T-helper 17 cell (primary cell): ENCODE measurements around the gene PLXNC1. TPM values are rescaled to one million over a fixed set of nuclear protein-coding genes. Genes with fewer than 3 reads are reported as not detected.

Experiments used
- ATAC-seq: fragments of 150-1000 bp; cut with Tn5 transposase; 2 replicates; pipeline ENCODE4 v1.10.0; 2021; ENCODE audit warnings: mild to moderate bottlenecking, moderate library complexity
- DNase-seq, 3 donors: peaks; one replicate each; pipeline versions ENCODE4 v3.0.0 to v3.0.0-alpha.2; 2020 to 2021
- H3K9me3 ChIP-seq: one replicate; pipeline ENCODE4 v1.7.0; 2013; ENCODE audit warnings: low read length, mild to moderate bottlenecking; ENCODE audit not compliant: control insufficient read depth, poor library complexity, severe bottlenecking
- H3K27ac Mint-ChIP-seq: one replicate; pipeline ENCODE4 v1.8.0; 2022; ENCODE audit warnings: mild to moderate bottlenecking, moderate library complexity, mixed read lengths
- H3K27me3 Mint-ChIP-seq: one replicate; pipeline ENCODE4 v1.8.0; 2022; ENCODE audit warnings: mixed read lengths
- H3K36me3 Mint-ChIP-seq: one replicate; pipeline ENCODE4 v1.8.0; 2022; ENCODE audit warnings: low read depth, mixed read lengths
- H3K4me1 Mint-ChIP-seq: one replicate; pipeline ENCODE4 v1.8.0; 2022; ENCODE audit warnings: mild to moderate bottlenecking, mixed read lengths
- H3K4me3 Mint-ChIP-seq: one replicate; pipeline ENCODE4 v1.8.0; 2022; ENCODE audit warnings: mild to moderate bottlenecking, moderate library complexity, mixed read lengths
- total RNA-seq, 4 donors: library from RNA in 2 of 4; stranded (reverse) in 2 of 4; gene quantifications; one replicate each; pipeline ENCODE4 v1.2.3 and lab custom pipeline; 2022 to 2026

PLXNC1 gene
- total RNA-seq, 2 donors from 2014 or later, result 26.5 to 30.6 TPM

DNA sequence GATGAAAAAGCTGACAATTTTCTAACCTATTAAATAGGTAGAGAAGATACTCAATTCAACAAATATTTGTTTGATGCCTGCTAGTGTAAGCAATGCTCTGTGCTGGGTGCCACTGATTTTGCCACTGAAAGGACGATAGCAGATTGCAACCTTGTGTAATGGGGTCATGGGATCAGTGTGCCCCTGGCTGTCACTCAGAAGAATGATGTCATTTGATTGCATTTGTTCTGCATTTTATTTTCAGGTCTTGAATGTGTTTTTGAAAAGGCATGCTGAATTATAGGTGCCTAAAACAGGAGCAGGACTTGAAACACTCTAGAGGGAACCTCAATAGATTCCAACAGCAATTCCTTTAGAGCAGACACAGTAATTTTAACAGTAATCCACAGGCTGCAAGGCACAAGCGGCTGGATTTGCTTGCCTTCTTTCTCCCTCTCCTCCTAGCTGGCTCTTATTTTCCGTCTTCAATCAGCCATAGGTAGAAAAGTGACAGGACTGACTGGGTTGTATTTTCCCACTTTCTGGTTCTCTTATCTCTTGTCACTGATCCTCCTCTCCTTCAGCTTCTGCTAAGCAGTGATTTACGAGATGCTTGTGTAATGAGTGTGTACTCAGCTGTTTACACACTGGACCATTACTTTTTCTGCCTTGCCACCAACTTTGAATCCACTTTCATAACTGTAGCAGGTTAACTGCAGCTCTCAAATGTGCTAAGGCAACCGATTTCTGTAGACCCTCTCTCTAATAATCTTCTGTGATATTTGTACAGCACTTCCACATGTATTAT is 4.1 kb downstream of the PLXNC1 start:
- H3K9me3 ChIP-seq, result no peaks in the 10 kb centered on the region
- no peak for ATAC-seq
- Mint-ChIP-seq H3K36me3 (no peaks in the 10 kb centered on the region), H3K4me1 (peaks cover 36% of the 10 kb centered on the region), H3K27me3 (no peaks in the 10 kb centered on the region), H3K4me3 (peak overlapping the region; percentile 63), H3K27ac (peak overlapping the region; percentile 53)
- DNase-seq, result no peak

DNA sequence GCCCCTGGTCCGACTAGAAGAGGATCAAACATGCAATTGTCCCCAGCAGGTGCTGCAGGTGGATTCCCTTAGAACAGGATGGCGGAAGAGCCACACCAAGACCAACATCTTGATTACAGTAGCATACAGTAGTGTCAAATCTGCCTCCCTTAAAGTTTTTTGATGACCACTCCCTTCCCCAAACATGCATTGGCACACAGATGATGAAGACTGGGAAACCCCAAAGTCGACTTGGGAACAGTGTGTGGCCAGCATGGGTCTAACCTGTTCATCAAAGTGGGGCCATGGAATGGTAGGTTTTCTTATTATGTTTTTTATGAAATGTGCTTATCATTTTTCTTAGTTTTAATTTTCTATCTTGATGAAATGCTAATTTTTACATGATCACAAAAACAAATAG is 8.8 kb downstream of the PLXNC1 start:
- DNase-seq (no peak), ATAC-seq (no peak)
- Mint-ChIP-seq H3K4me1 (peaks cover 38% of the 10 kb centered on the region), H3K36me3 (peaks cover 2% of the 10 kb centered on the region), H3K27ac (no peak overlapping the region), H3K27me3 (no peaks in the 10 kb centered on the region), H3K4me3 (no peak overlapping the region)
- no peaks in the 10 kb centered on the region for H3K9me3 ChIP-seq

DNA sequence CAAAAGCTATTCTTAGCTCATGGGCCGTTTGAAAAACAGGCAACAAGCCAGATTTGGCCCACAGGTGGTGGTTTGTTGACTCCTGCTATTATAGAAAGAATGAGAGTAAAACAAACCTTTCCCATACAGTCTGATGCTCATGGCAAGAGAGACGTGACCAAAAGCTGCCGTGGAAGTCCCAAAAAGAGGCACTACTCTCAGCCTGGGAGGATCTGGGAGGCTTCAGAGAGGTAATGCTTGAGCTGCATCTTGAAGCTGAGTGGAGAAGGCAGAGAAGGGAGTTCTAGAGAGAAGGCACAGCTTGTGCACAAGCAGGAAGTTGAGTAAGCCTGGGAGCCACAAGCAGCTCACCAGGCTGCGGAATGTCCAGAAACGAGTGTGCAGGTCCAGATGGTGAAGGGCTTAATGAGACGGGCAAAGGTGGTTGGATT is 9.6 kb downstream of the PLXNC1 start:
- Mint-ChIP-seq H3K36me3 (peaks cover 2% of the 10 kb centered on the region), H3K4me3 (peak overlapping the region; percentile 46), H3K27ac (no peak overlapping the region), H3K27me3 (no peaks in the 10 kb centered on the region), H3K4me1 (peaks cover 37% of the 10 kb centered on the region)
- DNase-seq (no peak), ATAC-seq (no peak)
- no peaks in the 10 kb centered on the region for H3K9me3 ChIP-seq

DNA sequence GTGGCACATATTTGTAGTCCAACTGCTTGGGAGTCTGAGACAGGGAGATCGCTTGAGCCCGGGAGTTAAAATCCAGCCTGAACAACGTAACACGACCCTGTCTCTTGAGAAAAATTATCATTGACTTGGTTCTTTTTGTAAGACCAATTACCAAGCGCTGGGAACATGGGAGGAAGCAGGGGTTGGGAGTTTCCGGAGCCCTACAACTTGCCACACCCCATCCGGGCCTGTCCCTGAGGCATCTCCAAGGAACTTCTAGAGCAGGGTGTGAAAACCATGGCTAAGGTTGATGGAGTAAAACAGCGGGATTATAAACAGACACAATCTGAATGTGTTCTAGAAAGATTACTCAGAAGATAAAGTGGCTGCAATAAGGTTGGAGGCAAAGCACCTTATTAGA is 10.3 kb downstream of the PLXNC1 start:
- peaks cover 2% of the 10 kb centered on the region for H3K36me3 Mint-ChIP-seq
- no peak overlapping the region for H3K27ac Mint-ChIP-seq
- H3K4me1 Mint-ChIP-seq, result peaks cover 35% of the 10 kb centered on the region
- no peak overlapping the region for H3K4me3 Mint-ChIP-seq
- no peaks in the 10 kb centered on the region for H3K9me3 ChIP-seq
- DNase-seq (no peak), ATAC-seq (no peak)
- no peaks in the 10 kb centered on the region for H3K27me3 Mint-ChIP-seq

DNA sequence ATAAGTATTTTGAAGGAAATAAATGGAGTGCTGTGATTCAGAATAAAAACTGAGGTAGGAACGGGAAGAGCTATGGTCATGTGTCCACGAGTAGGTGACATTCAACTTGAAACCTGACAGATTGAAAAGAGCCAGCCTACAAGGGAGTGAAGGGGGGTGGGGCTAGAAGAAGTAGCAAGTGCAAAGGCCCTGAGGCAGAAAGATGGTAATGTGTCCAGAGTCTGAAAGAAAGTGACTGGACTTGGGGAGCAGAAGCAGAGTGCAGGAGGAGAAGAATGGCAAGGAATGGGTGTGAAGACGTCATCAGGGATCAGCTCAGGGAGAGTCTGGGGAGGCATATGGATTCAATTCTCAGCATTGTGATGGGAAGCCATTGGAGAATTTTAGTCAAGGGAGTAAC is 13.7 kb downstream of the PLXNC1 start:
- Mint-ChIP-seq H3K27me3 (no peaks in the 10 kb centered on the region), H3K4me1 (peaks cover 36% of the 10 kb centered on the region), H3K27ac (no peak overlapping the region), H3K4me3 (no peak overlapping the region), H3K36me3 (peaks cover 2% of the 10 kb centered on the region)
- H3K9me3 ChIP-seq, result no peaks in the 10 kb centered on the region
- DNase-seq, result no peak
- ATAC-seq, result no peak

DNA sequence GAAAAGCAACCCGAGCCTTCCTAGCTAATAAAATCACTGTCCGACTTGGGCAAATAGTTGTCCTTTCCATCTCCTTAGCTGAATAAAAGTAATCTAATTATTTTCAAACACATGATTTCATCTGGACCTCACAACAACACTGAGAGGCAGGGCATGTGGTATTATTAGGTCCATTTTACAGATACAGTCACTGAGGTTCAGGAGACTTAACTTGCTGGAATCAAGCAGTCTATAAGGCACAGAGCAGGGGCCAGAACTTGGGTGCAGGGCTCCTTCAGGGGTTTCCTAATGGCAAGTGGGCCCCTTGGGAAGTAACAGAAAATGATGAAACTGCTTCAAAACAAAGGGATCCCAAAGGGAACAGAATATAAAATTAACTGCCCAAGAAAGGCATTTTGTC is 15.5 kb downstream of the PLXNC1 start:
- Mint-ChIP-seq H3K4me3 (no peak overlapping the region), H3K4me1 (peaks cover 39% of the 10 kb centered on the region), H3K27ac (peak overlapping the region; percentile 53), H3K27me3 (no peaks in the 10 kb centered on the region), H3K36me3 (peaks cover 2% of the 10 kb centered on the region)
- H3K9me3 ChIP-seq, result no peaks in the 10 kb centered on the region
- no peak for DNase-seq
- no peak for ATAC-seq

DNA sequence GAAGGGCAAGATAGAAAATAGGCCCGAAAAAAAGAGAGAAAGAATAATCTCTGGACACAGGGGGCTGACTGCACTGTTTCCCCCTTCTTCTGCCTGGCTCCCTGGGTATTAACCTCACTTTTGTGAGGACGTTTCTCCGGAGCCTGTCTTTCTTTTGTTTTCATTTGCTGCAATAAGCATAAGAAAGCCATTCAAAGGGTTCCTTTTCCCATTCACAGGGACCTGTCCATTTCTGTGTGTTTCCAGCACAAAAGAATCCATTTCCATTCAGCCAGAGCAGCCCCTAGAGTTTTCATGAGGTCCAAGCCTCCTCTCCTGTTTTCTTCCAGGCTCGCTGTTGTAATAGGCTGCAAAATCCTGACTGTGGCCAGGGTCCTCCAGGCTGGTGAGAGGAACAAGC is 16.8 kb downstream of the PLXNC1 start:
- H3K9me3 ChIP-seq, result no peaks in the 10 kb centered on the region
- H3K4me3 Mint-ChIP-seq, result no peak overlapping the region
- no peak for ATAC-seq
- no peak overlapping the region for H3K27ac Mint-ChIP-seq
- no peak for DNase-seq
- H3K4me1 Mint-ChIP-seq, result peaks cover 38% of the 10 kb centered on the region
- no peaks in the 10 kb centered on the region for H3K27me3 Mint-ChIP-seq
- peaks cover 1% of the 10 kb centered on the region for H3K36me3 Mint-ChIP-seq

DNA sequence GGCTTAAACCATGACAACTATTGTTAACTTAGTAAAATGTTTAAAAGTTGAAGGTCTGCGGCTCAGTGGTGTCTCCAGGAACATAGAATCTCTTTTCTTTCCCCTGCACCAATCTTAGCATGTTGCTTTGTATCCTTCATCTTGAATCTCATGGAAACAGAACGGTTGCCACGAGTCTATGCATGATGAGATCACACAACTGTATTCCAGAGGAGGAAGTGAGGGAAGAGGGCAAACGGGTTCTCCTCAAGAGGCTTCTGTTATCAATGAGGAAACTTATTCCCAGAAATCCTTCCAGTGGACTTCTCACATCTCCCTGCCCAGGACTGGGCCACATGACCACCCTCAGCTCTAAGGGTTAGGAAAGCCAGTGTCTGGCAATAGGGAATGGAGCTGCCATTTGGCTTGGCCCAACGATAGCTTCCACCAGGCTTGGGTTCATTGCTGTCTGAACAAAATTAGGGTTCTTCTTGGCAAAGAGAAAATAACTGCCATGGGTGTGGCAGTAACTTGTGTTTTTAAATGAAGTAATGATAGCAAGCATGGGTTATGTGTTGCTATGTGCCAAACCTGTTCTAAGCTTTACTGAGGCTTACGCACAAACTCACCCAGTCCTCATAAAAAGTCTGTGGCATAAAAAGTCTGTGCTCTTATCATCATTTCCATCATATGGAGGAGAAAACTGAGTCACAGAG is 17.4 kb downstream of the PLXNC1 start:
- peaks cover 39% of the 10 kb centered on the region for H3K4me1 Mint-ChIP-seq
- H3K27ac Mint-ChIP-seq, result no peak overlapping the region
- peaks cover 5% of the 10 kb centered on the region for H3K36me3 Mint-ChIP-seq
- ATAC-seq (no peak), DNase-seq (no peak)
- no peak overlapping the region for H3K4me3 Mint-ChIP-seq
- H3K9me3 ChIP-seq, result no peaks in the 10 kb centered on the region
- no peaks in the 10 kb centered on the region for H3K27me3 Mint-ChIP-seq

DNA sequence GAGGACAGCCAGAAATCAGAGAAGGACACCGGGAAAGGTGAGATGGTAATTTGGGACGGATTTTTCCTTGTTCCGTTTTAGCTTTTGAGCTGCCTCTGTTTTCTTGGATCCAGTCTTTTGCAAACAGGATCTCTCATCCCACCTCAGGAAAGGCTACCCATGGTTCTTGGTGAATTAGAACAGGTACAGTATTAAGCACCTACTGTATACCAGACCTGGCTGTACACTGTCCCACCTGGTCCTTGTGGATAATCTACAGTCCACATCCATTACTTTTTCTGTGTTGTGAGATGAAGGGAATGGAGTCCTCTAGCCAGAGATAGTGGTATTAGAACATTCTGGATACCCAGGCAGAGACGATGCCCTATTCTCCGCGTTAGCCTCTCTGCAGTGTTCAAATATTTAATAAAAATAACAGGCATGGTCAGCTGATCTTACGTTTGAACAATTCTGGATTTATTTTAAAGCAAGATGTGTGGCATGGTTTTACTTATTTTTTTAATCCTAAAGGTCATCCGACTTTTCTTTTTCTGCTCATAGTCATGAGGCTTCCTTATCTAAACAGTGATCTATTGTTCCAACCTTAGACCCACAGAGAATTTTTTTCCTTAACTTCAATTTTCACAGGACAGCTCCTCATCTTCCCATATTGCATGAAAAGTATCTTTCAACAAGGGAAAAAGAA is 18.8 kb downstream of the PLXNC1 start:
- ATAC-seq (no peak), DNase-seq (no peak)
- Mint-ChIP-seq H3K4me1 (peaks cover 46% of the 10 kb centered on the region), H3K27ac (no peak overlapping the region), H3K27me3 (no peaks in the 10 kb centered on the region), H3K4me3 (no peak overlapping the region), H3K36me3 (peaks cover 5% of the 10 kb centered on the region)
- no peaks in the 10 kb centered on the region for H3K9me3 ChIP-seq

DNA sequence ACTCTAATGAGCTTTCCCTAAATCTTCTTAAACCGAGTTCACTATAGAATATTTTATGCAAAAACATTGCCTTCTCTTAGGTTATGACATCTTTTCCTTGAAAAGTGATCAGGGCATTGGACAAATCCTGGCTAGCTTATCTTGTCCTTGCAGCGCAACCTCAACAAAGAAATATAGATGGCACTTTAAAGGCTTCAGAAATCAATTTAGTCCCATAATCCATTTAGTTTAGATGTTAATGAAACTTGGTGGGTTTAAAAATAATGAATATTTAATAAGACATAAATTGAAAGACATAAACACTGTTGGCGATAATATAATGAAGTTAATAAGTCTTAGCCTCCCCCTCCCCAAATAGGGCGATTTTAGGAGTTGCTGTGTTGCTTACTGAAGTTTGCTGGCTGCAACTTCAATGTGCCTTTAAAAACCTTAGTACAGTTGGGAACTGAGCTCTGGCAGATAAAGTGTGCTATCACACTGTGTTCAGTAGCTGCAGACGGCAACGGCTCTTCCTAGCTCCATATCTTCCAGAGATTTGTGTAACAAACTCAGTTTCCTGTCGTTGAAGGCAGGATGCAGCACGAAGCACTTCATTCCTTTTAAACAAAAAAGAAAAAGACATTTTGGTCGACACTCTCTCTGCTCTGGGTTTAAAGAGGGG is 19.5 kb downstream of the PLXNC1 start:
- H3K4me3 Mint-ChIP-seq, result no peak overlapping the region
- no peaks in the 10 kb centered on the region for H3K27me3 Mint-ChIP-seq
- ATAC-seq (no peak), DNase-seq (no peak)
- no peaks in the 10 kb centered on the region for H3K9me3 ChIP-seq
- H3K36me3 Mint-ChIP-seq, result peaks cover 5% of the 10 kb centered on the region
- H3K27ac Mint-ChIP-seq, result no peak overlapping the region
- peaks cover 44% of the 10 kb centered on the region for H3K4me1 Mint-ChIP-seq

DNA sequence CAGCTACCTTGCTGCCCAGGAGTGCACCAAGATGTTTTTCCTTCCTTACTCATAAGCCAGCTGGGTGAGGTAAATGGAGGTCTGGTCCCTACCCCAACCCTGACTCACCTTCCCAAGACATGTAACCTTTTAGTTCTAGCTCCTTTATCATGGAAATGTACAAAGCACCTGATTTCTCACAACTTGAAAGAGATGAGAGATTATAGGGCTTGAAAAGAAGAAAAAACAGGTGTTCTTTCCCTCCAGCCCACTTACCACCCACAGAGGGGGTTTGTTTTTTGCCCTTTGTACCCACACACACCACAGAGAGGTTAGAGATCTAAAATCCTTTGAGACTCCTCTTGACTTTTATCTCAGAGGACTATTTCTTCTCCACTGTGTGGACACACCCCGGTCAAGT is 21.1 kb downstream of the PLXNC1 start:
- Mint-ChIP-seq H3K27me3 (no peaks in the 10 kb centered on the region), H3K27ac (peak overlapping the region; percentile 86), H3K4me3 (no peak overlapping the region), H3K36me3 (peaks cover 5% of the 10 kb centered on the region), H3K4me1 (peaks cover 44% of the 10 kb centered on the region)
- DNase-seq (no peak), ATAC-seq (no peak)
- H3K9me3 ChIP-seq, result no peaks in the 10 kb centered on the region

DNA sequence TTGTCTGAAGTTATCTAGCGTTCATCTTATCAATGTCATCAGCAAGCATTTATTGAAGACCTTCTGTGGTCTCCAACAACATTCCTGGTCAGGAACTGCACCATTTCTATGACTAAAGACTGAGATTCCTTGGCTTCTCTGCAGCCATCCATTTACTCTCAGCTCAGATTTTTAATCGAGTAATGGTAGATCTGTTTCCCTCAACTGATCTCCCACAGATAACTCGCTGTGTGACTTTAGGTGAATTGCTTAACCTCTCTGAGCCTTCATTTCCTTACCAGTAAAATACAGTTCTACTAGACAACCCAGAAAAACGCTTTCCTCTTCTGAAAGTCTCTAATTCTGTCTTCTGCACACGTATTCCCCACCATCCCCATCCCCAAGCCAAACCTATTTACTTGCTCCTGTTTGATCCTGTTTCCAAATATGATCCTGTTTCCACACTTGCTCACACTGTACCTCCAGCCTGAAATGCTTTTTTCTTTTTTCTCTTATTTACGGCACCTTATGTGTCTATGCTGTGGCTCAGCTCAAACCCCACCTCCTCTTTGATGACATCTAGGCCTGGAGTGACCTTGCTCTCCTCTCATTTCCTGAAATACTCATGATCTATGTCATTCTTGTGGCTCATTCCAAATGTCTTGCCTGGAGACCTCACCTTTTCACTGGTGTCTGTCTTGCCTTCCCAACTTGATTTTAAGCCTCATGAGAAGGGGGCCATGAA is 21.8 kb downstream of the PLXNC1 start:
- DNase-seq (no peak), ATAC-seq (no peak)
- Mint-ChIP-seq H3K4me3 (no peak overlapping the region), H3K36me3 (peaks cover 5% of the 10 kb centered on the region), H3K4me1 (peaks cover 45% of the 10 kb centered on the region), H3K27me3 (no peaks in the 10 kb centered on the region), H3K27ac (peak overlapping the region; percentile 86)
- no peaks in the 10 kb centered on the region for H3K9me3 ChIP-seq
